Tibial nerve (tissue), 4 donors: ENCODE results near the gene ZNF362.

Experiments
- EP300 ChIP-seq, 2 donors: sonication (generic); formaldehyde crosslinking; IDR thresholded peaks; one replicate each; pipeline ENCODE4 v1.6.1; 2017; ENCODE audit warnings: antibody characterized with exemption in 2 of 2, mild to moderate bottlenecking in 1 of 2
- POLR2A ChIP-seq, 2 donors: fragments of 450-650 bp; IDR thresholded peaks; one replicate each; pipeline ENCODE4 v1.6.1; 2017; ENCODE audit warnings: antibody characterized with exemption in 2 of 2, mild to moderate bottlenecking in 2 of 2, moderate library complexity in 2 of 2
- TF ChIP-seq, protein P1 (sequence below), 5 experiments: fragments of 200-600 bp in 3 of 5; fragments of 450-650 bp in 2 of 5; sonication (generic) in 3 of 5; IDR thresholded peaks; one replicate each; pipeline ENCODE4 v1.5.1; 2016 to 2019; ENCODE audit warnings: antibody characterized with exemption in 5 of 5, mild to moderate bottlenecking in 3 of 5, moderate library complexity in 2 of 5

DNA sequence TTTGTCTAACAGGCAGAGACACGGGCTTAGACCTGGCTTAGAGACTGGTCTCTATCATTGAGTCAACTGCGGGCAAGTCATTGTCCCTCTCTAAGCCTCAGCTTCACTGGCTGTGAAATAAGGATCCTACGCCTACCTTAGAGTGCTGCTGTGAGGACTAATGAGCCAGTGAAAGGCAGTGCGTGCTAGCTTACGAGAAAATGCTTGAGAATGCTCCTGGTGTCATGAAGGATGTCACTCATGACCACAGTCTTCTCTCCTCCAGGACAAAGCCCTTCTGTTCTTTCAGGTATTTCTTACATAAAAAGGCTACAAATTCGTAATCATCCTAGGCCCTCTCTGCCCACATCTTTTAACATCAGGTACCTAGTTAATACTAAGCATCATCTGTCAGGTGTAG, 81.1 kb downstream of the ZNF362 start:
- TF ChIP-seq POLR2A (IDR thresholded peaks at IDR 0.05) (no peak), EP300 (IDR thresholded peaks at IDR 0.05) (no peak)
- TF ChIP-seq, protein P1, sequence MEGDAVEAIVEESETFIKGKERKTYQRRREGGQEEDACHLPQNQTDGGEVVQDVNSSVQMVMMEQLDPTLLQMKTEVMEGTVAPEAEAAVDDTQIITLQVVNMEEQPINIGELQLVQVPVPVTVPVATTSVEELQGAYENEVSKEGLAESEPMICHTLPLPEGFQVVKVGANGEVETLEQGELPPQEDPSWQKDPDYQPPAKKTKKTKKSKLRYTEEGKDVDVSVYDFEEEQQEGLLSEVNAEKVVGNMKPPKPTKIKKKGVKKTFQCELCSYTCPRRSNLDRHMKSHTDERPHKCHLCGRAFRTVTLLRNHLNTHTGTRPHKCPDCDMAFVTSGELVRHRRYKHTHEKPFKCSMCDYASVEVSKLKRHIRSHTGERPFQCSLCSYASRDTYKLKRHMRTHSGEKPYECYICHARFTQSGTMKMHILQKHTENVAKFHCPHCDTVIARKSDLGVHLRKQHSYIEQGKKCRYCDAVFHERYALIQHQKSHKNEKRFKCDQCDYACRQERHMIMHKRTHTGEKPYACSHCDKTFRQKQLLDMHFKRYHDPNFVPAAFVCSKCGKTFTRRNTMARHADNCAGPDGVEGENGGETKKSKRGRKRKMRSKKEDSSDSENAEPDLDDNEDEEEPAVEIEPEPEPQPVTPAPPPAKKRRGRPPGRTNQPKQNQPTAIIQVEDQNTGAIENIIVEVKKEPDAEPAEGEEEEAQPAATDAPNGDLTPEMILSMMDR (IDR thresholded peaks at IDR 0.05), result no peak
